K562 (cell line): ENCODE data around the gene POLR3G. TPM values are rescaled to one million over a fixed set of nuclear protein-coding genes. Genes with fewer than 3 reads are reported as not detected.
A peak's percentile ranks its signal among the peaks of the same experiment; 100 is the strongest.

Source experiments
- BCOR ChIP-seq: fragments of 450-650 bp; IDR thresholded peaks from 2 replicates; pipeline ENCODE4 v1.6.1; 2016
- EP300 ChIP-seq: IDR thresholded peaks from 2 replicates; pipeline ENCODE4 v1.6.1; 2012; ENCODE audit warnings: low read length, improper control_type of control experiment
- FIP1L1 ChIP-seq: fragments of 200-400 bp; formaldehyde crosslinking; IDR thresholded peaks from 2 replicates; pipeline ENCODE4 v1.6.1; 2018; ENCODE audit warnings: mild to moderate bottlenecking, low read depth, low read length; ENCODE audit not compliant: poor library complexity, severe bottlenecking
- KAT8 ChIP-seq: fragments of 450-650 bp; IDR thresholded peaks from 2 replicates; pipeline ENCODE4 v1.6.1; 2016; ENCODE audit warnings: low read depth, mild to moderate bottlenecking
- MECOM ChIP-seq: fragments of 250-450 bp; sonication (Bioruptor Pico); IDR thresholded peaks from 2 replicates; pipeline ENCODE4 v1.8.0; 2022; ENCODE audit warnings: inconsistent platforms
- MEF2A ChIP-seq: IDR thresholded peaks from 2 replicates; pipeline ENCODE4 v1.6.1; 2011; ENCODE audit warnings: low read depth, mild to moderate bottlenecking, low read length, moderate library complexity; ENCODE audit not compliant: control insufficient read depth
- TSHZ1 ChIP-seq: fragments of 250-450 bp; sonication (Bioruptor Pico); IDR thresholded peaks from 2 replicates; pipeline ENCODE4 v1.4.0; 2020; ENCODE audit warnings: mild to moderate bottlenecking, moderate library complexity
- ZNF445 ChIP-seq: fragments of 250-450 bp; sonication (Bioruptor Pico); IDR thresholded peaks from 2 replicates; pipeline ENCODE4 v1.4.0; 2020; ENCODE audit warnings: low read depth, mild to moderate bottlenecking, moderate library complexity
- polyA plus RNA-seq, 8 experiments: library from polyadenylated mRNA; depleted of rRNA in 4 of 8; stranded (reverse) in 5 of 8; unstranded in 3 of 8; fragments of >200 nt; fragmentation: Nextera tagmentation in 2 of 8; fragmentation: Illumina TruSeq in 1 of 8; extraction: Ambion mirVana in 2 of 8; extraction: Trizol in 1 of 8; gene quantifications; 2 replicates each; pipeline versions ENCODE4 v1.2.1 to v1.2.3, GENCODE V29; 2011 to 2014; ENCODE audit warnings: inconsistent platforms in 1 of 8, missing spikeins in 1 of 8
- total RNA-seq, 7 experiments: library from RNA; depleted of rRNA in 6 of 7; stranded (reverse); fragments of >200 nt in 6 of 7; fragmentation: Illumina TruSeq in 2 of 7; extraction: Trizol in 2 of 7; gene quantifications; 2 replicates each; pipeline versions ENCODE4 v1.2.1 to v1.2.3, GENCODE V29; 2011 to 2021; ENCODE audit warnings: low replicate concordance in 1 of 7
- TF ChIP-seq, protein P1 (sequence below): fragments of 200-600 bp; sonication (generic); IDR thresholded peaks from one replicate; pipeline ENCODE4 v1.6.1; 2012; ENCODE audit warnings: mild to moderate bottlenecking, low read depth, low read length, inconsistent platforms
- TF ChIP-seq, protein P2 (sequence below), 2 experiments: IDR thresholded peaks in 1 of 2; conservative IDR thresholded peaks in 1 of 2; 2 replicates each; pipeline ENCODE4 v1.6.1; 2016; ENCODE audit warnings: low read depth in 2 of 2, mild to moderate bottlenecking in 1 of 2, missing compliant biosample characterization in 1 of 2, missing genetic modification characterization in 1 of 2, moderate library complexity in 1 of 2

POLR3G gene
- total and polyA plus RNA-seq, 9 of the 15 experiments (the other 6 are each of a cell fraction or from before 2014, with no cell fraction given): 39.0 to 111 (median 59.0) TPM

DNA sequence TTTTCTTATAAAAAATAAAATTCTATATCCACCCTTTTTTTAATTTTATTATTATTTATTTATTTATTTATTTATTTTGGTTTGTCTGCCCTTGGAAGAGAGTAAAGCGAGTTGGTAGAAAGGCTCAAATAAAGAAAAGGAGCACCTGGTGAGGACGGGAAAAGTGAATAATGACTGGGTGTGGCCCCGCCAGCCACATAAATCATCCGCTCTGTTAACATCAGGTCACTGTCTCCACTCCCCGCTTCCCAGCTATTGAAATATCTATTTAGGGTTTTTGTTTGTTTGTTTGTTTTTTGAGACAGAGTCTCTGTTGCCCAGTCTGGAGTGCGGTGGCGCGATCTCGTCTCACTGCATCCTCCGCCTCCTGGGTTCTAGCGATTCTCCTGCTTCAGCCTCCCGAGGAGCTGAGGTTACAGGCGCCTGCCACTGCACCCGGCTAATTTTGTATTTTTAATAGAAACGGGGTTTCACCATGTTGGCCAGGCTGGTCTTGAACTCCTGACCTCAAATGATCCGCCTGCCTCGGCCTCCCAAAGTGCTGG lies 844 bp downstream of the POLR3G start (continued):
- no peak for TF ChIP-seq FIP1L1
- TF ChIP-seq EP300: no peak
- no peak for TF ChIP-seq MEF2A
- TF ChIP-seq BCOR: peak; percentile 30; the same call in 1 of the 2 replicates
- TF ChIP-seq, protein P1, sequence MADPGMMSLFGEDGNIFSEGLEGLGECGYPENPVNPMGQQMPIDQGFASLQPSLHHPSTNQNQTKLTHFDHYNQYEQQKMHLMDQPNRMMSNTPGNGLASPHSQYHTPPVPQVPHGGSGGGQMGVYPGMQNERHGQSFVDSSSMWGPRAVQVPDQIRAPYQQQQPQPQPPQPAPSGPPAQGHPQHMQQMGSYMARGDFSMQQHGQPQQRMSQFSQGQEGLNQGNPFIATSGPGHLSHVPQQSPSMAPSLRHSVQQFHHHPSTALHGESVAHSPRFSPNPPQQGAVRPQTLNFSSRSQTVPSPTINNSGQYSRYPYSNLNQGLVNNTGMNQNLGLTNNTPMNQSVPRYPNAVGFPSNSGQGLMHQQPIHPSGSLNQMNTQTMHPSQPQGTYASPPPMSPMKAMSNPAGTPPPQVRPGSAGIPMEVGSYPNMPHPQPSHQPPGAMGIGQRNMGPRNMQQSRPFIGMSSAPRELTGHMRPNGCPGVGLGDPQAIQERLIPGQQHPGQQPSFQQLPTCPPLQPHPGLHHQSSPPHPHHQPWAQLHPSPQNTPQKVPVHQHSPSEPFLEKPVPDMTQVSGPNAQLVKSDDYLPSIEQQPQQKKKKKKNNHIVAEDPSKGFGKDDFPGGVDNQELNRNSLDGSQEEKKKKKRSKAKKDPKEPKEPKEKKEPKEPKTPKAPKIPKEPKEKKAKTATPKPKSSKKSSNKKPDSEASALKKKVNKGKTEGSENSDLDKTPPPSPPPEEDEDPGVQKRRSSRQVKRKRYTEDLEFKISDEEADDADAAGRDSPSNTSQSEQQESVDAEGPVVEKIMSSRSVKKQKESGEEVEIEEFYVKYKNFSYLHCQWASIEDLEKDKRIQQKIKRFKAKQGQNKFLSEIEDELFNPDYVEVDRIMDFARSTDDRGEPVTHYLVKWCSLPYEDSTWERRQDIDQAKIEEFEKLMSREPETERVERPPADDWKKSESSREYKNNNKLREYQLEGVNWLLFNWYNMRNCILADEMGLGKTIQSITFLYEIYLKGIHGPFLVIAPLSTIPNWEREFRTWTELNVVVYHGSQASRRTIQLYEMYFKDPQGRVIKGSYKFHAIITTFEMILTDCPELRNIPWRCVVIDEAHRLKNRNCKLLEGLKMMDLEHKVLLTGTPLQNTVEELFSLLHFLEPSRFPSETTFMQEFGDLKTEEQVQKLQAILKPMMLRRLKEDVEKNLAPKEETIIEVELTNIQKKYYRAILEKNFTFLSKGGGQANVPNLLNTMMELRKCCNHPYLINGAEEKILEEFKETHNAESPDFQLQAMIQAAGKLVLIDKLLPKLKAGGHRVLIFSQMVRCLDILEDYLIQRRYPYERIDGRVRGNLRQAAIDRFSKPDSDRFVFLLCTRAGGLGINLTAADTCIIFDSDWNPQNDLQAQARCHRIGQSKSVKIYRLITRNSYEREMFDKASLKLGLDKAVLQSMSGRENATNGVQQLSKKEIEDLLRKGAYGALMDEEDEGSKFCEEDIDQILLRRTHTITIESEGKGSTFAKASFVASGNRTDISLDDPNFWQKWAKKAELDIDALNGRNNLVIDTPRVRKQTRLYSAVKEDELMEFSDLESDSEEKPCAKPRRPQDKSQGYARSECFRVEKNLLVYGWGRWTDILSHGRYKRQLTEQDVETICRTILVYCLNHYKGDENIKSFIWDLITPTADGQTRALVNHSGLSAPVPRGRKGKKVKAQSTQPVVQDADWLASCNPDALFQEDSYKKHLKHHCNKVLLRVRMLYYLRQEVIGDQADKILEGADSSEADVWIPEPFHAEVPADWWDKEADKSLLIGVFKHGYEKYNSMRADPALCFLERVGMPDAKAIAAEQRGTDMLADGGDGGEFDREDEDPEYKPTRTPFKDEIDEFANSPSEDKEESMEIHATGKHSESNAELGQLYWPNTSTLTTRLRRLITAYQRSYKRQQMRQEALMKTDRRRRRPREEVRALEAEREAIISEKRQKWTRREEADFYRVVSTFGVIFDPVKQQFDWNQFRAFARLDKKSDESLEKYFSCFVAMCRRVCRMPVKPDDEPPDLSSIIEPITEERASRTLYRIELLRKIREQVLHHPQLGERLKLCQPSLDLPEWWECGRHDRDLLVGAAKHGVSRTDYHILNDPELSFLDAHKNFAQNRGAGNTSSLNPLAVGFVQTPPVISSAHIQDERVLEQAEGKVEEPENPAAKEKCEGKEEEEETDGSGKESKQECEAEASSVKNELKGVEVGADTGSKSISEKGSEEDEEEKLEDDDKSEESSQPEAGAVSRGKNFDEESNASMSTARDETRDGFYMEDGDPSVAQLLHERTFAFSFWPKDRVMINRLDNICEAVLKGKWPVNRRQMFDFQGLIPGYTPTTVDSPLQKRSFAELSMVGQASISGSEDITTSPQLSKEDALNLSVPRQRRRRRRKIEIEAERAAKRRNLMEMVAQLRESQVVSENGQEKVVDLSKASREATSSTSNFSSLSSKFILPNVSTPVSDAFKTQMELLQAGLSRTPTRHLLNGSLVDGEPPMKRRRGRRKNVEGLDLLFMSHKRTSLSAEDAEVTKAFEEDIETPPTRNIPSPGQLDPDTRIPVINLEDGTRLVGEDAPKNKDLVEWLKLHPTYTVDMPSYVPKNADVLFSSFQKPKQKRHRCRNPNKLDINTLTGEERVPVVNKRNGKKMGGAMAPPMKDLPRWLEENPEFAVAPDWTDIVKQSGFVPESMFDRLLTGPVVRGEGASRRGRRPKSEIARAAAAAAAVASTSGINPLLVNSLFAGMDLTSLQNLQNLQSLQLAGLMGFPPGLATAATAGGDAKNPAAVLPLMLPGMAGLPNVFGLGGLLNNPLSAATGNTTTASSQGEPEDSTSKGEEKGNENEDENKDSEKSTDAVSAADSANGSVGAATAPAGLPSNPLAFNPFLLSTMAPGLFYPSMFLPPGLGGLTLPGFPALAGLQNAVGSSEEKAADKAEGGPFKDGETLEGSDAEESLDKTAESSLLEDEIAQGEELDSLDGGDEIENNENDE: no peak
- TF ChIP-seq KAT8: no peak
- peak; percentile 79 for TF ChIP-seq MECOM (CRISPR knock-in tag)
- no peak for TF ChIP-seq ZNF445 (CRISPR knock-in tag)
- TF ChIP-seq, protein P2, sequence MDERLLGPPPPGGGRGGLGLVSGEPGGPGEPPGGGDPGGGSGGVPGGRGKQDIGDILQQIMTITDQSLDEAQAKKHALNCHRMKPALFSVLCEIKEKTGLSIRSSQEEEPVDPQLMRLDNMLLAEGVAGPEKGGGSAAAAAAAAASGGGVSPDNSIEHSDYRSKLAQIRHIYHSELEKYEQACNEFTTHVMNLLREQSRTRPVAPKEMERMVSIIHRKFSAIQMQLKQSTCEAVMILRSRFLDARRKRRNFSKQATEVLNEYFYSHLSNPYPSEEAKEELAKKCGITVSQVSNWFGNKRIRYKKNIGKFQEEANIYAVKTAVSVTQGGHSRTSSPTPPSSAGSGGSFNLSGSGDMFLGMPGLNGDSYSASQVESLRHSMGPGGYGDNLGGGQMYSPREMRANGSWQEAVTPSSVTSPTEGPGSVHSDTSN (CRISPR knock-in tag; IDR thresholded peaks at IDR 0.05; ENCODE audit: low read depth): no peak; the same call in 1 of the 2 replicates
- TF ChIP-seq, protein P2 (tag; conservative IDR thresholded peaks at IDR 0.05; ENCODE audit: low read depth): peak; percentile 93
- no peak for TF ChIP-seq TSHZ1 (CRISPR knock-in tag)
